HL-60/S4 treated with phorbol 12-myristate 13-acetate at 8.2 ng/mL for 4 days and 3 days (cell line): ENCODE data around the gene RNF39.

Experiments
- in situ Hi-C: fragments of 300-500 bp; cut with MboI; formaldehyde crosslinking; loops from 2 replicates; pipeline ENCODE4 v1.15.0; 2022; ENCODE audit warnings: low sequenced_read_pairs

The RNF39 gene

DNA sequence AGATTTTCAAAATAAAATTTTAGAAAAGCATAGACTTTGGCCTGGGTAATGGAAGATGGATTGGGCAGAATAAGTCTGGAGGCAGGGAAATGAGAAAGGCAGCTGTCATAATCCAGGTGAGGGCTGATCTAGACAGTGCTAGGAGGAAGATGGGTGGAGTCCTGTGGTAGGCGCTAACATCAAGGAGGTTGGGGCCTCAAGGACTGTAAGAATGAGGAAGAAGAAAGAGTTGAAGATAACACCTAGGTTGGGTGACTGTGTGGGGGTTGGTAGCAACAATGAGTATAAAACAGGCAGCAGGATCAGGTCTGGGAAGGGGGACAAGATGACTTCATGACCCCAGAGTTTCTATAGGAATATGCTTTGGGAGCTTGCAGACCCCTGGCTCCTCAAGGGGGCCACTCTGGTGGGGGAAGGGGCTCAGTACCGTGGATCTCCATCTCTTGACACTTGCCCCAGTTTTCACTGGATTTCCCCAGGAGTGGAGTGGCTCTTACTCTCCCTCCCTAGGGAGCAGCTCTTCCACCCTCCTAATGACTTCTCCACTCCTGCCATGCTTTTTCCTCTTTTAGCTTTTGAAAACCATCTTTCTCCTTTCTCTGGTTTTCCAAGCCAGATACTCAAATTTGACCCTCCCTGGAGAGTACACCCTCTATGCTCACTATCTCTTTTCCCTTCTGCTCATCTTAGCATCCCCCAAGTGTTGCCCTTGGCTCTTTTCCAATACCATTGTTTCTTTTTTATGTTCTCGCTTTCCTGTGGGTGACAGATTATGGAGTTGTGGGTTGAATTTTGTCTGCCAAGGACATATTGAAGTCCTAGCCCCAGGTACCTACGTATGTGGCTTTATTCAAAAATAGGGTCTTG, 22.6 kb upstream of the RNF39 start:
- in situ Hi-C loops = no loop called here

GRCh38 chr6:30096829-30097228, 21.3 kb upstream of the RNF39 start:
- in situ Hi-C loops = no loop called here

- in situ Hi-C loops = no loop called here
These were observed 18.5 kb upstream of the RNF39 start for GRCh38 chr6:30093951-30094661.

DNA sequence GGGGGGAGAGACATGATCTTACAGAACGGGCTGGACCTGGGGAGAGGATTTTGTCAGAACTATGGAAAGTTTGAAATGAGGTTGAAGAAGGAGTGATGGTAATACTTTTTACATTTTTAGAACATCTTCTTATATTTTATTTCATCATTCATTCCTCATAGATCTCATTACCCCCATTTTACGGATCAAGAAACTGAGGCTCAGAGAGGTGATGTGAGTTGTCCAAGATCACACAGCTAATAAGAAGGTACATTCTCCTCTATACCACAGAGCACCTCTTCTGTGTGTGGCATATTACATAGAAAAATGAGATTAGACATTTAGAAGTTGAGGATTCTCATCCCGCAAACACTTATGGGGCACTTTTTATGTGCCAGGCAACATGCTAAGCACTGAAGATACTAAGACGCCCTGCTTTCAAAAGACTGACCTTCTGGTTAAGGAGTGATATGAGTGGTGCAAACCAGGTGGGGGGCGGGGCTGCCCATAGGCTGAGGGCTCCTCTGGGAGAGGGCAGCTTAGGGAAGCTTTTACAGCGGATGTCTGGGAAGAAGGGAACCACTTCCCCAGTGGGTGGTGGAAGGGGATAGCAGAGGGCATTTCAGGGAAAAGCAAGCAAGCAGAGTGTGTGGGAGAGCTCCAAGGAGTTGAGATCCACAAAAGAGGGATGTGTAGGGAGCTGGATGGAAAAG, 17.4 kb upstream of the RNF39 start:
- in situ Hi-C loops = no loop called here

GRCh38 chr6:30091577-30092381, 16.2 kb upstream of the RNF39 start:
- in situ Hi-C loops = no loop called here

DNA sequence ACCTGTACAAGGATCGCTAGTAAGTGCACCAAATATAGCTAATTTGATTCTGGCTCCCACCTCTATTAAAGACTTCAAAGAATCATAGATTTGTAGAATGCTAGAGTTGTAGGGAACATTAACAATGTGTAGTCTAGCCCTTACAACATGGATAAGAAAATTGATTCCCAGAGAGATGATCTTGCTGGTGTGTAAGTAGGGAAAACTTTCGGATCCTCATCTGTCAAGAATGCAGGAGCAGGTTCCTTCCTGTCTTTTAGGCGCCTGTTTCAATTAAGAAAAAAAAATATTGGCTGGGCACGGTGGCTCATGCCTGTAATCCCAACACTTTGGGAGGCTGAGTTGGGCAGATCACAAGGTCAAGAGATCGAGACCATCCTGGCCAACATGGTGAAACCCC, 12.3 kb upstream of the RNF39 start:
- in situ Hi-C loops = no loop called here

GRCh38 chr6:30077218-30077617, 1.6 kb upstream of the RNF39 start:
- in situ Hi-C loops = no loop called here

DNA sequence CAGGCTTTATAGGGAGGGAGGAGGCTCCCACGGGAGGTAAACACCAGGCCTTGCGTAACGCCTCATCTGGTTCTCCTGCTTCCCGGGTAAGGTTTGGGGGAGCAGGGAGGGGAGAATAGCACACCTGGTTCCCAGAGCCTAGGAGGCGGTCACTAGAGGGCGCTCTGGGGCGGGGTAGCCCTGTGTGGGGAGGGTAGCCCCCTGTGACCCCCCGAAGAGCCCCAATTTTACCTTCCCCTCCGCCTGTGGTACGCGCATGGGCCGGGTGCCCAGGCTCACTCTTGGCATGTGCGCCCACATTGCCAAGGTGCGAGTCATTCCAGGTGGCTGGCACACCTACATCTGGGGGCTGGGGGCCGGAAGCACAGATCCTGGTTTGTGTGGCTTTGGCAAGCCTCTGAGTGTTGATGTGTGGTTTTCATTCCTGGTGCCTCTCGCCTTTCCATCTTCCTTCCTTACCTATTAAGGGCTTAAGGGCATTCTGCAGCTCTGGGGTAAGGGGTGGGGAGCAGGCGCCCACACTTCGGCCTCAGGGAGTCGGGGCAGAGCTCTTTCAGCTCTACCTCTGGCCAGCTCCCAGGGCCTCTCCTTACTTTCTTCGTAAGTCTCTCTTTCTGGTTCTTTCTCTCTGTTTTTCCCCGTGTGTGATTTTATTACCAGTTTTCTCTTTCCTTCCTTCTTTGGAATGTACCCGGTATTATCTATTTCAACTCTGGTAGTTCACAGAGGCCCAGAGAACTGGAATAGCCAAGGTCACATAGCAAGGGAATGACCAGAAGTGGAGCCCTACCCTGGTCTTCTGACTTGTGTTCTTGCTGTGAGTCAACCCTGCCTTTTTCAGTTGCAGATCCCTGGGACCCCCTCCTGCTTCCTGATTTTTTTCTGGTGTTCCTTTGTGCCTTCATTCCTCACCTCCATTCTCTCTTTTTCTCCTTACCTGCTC, 492 bp upstream of the RNF39 start:
- in situ Hi-C loops = no loop called here

DNA sequence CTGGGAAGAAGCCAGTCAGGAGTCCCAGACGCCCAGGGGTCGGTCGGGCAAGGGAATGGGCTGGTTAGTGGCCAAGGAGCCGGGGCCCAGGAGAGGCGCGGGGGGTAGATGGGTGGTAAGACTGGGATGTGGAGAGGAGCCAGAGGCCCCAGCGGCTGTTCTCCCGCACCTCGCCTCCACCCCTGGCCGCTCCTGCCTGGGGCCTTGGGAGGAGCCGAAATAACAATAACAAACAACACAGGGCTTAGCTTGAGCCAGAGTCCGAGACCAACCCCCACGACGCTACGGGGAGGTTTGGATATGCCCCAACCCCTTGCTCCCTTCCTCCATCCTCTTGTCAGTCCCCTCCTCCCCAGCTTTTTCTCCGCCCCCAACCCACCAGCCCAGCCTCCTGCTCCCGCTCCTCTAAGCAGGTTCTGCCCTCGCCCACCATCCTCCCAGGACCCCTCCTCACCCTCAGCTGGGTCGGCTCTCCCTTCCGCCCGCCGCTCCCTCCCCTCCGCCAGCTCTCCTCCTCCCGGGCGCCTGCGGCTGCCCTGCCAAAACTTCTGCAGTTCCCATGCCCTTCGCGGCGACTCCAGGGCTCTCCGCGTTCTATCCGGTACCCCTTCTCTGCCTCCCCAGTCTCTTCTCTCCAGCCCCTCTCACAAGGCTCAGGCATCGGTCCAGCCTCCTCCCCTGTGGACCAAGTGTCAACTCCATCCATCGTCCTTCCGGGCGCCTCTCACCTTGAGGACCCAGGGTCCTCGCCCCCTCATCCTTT, 1.1 kb downstream of the RNF39 start:
- in situ Hi-C loops = no loop called here

DNA sequence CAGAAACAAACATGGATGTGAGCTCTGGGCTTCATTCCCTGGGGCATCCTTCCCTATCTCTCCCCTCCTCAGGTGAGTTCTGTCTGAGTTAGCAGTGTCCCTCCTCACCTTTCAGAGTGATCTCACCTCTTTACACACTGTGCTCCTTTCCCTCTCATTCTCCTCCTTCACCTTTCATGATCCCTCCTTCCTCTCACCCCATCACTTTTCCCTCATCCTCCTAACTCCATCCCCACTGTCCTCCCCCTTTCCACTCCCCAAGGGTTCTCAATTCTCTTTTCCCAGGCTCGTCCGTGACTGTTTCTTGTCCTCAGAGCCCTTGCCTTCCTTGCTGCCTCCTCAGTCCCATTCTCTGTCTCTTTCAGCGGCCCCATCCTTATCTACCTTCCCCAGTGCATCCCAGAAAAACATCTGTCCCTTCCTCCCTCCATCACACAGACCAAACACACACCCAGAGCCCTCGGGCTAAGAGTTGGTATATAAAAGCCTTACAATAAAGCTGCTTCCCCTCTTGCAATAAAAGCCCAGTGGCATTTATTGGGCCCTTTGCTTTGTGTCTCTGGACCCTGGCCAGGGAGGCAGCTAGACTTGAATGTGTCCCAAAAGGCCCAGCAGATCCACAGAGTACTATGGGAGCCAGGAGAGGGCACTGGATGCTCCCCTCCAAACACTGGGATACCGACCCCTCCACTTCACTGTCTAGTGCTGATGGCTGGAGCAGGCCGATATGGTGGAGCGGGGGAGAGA, 1.9 kb downstream of the RNF39 start:
- in situ Hi-C loops = no loop called here

GRCh38 chr6:30071858-30072257, 3.7 kb downstream of the RNF39 start:
- in situ Hi-C loops = no loop called here

- in situ Hi-C loops = no loop called here
These were observed 4.3 kb downstream of the RNF39 start for GRCh38 chr6:30071081-30071818.

DNA sequence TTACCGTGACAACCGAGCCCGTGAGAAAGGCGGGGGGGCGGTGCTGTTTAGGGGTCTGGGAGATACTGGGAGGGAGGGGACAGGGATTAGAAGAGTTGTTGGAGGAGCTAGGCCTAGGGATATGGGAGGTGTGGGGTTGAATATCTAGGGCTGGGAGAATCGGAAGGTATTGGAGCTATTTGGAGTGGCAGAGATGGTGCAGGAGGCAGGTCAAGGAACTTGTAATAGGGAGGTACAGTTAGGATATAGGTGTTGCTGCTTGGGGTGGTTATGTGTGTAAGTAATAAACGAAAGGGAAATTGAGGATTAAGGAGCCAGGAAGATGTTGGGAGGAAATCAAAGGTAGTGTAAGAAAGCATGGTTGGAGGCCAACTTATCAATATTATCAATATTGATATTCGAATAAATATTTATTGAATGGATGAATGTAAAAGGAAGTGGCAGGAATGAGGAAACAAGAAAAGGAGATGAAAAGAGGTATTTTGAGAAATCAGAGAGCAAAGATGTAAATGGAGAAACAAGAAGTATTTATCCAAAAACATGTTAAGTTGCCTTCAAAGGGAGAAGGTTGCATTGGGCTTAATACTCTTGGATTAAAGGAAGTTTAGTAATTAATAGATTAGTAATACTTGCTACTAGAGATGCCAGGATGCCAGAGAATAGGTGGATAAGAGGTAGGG, 8.0 kb downstream of the RNF39 start:
- in situ Hi-C loops = no loop called here

DNA sequence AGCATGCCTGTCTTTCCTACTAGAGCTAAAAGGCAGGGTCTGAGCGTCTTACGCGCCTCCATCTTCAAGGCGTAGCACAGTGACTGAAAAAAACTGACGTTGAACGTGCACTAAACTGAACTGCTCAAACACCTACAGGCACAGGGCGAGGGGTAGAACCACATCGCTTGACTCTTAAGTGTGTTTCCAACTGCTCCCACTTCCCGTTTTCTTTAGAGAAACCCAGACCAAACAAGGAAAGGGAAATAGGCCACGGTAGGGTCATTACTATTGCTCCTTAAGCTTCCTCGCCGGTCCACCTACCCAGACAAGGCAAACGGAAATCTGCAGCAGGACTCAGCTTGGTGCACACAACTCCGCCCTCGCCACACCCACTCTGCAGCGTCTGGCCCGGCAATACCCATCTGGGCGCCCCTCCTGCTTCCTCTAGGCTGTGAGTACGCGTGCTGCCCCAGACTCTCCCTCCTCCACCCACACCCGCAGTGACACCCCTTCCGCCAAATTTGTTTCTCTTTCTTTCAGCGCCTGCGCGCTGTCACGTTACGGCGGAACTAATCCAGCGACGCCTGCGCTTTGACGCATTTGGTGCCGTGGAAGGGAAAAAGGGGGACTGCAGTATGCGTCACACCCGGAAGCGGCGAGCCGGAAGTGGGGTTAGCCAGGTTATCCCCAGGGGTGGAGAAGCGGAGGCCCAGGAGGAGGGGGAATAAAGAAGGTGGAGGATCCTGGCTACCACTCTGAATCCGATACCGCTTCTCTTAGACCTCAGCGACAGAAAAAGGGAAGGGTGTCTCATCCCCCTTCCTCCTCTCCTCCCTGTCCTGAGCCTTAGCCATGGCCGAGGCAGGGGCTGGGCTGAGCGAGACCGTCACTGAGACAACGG, 8.8 kb downstream of the RNF39 start, which contains the start of gene PPP1R11:
Gene PPP1R11 (plus strand): TSS at position 622 of the 883 bp plus-strand sequence. CDS start 213 bp downstream, at position 835.
- in situ Hi-C loops = no loop called here

DNA sequence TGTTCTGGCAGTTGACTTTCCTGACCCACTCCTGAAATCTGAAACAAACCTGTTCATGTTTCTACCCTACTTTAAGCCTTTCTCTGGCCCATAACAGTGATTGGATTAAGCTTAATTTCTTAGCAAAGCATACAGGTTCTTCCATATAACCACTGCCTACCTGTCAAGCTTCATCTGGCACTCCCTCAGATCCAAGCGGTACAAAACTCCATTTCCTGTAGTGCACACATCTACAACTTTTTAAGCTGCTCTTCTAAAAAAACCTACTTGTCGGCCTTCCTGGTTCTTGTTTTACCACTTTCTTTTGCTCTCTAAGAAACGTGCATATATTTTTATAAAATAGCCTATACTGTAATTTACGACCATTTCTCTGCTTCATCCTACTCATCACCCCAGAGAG, 9.5 kb downstream of the RNF39 start:
- in situ Hi-C loops = no loop called here

DNA sequence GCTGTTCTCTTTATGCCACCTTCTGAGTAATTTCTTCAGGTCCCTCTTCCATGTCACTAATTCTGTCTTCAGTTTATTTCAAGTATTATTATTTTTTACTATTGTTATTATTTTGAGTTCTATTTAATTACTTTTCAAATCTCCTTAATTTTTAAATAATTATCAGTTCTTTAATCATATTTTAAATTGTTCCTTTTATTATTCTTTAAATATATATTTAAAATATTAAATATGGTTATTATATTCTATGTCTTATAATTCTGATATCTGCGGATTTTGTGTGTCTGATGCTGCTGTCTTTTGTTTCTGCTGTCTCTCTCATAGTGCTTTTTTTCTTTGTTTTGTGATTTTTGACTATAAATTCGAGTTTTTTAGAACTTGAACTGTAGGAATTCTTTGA, 12.3 kb downstream of the RNF39 start:
- in situ Hi-C loops = no loop called here
